Right forelimb (tissue), 1 donor: Measurements from ENCODE around the gene ADRM1.

Experiments used
- DNase-seq: peaks from one replicate; pipeline ENCODE4 v3.0.0-alpha.2; 2018

The ADRM1 gene

DNA sequence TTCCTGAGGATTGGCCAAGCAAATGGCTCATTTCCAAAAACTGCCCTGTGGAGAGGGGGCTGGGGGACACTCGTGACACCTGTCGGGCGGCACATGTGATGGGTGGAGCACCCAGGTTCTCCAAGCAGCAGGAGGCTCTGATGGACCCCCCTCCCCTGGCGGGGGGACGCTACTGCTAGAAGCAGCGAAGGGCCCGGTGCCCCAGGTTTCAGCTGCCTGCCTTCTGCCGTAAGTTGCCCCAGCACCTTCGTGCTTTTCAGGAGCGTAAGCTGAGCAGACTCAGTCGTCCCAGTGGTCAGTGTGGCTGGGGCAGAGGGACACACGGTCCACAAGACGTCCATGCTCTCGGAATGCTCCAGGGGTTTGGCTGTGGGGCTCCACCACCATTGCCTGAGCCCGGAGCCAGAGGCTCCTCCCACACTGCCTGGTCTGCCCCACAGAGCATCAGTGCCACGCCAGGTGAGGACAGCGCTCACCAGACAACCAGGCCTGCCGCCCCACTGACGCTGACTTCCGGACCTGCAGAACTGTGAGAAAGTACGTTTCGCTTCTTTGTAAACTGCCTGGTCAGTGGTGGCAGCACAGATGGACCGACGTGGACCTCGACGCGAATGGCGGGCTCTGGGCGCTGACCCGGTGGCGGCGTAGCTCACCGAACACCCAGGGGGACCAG is 4.1 kb upstream of the ADRM1 start:
- DNase-seq, result no peak

DNA sequence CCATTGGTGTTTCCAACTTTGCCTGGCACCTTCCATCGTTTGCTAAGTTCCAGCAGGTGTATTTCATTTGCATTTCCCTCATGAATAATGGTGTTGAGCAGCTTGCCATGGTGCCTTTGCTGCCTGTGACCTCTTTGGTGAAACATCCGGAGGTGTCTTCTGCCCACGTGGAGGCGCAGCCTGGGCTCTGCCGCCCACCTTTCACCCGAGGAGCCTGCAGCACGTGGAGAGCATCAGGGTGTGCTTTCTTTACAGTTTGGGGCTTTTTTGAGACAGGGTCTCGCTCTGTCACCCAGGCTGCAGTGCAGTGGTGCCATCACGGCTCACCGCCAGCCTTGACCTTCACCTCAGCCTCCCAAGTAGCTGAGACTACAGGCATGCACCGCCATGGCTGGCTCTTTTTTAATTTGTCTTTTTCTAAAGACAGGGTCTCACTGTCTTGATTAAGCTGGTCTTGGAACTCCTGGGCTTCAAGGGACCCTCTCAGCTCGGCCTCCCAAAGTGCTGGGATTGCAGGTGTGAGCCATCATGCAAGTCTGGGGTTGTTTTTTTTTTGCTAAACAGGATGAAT is 3.0 kb upstream of the ADRM1 start:
- no peak for DNase-seq

DNA sequence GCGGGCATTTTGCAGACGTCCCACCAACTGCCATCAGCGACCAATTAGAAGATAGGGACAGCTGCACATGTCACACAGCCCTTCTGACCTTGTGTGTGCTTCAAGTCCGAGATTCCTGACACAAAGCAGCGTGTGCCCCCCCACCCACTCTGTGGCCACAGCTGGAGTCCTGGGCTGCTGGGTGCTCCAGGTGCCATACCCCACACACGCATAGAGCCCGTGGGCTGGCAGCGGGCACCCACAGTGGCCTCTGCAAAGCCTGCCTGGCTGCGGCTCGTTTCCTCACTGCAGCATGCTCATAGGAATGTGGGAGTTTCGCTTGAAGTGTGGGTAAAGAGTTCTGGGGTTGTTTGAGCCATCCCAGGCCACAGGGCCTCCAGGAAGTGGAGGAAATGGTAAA is 2.5 kb upstream of the ADRM1 start:
- DNase-seq, result no peak

- no peak for DNase-seq
Observed at GRCh38 chr20:62301111-62301668, 1.6 kb upstream of the ADRM1 start.

DNA sequence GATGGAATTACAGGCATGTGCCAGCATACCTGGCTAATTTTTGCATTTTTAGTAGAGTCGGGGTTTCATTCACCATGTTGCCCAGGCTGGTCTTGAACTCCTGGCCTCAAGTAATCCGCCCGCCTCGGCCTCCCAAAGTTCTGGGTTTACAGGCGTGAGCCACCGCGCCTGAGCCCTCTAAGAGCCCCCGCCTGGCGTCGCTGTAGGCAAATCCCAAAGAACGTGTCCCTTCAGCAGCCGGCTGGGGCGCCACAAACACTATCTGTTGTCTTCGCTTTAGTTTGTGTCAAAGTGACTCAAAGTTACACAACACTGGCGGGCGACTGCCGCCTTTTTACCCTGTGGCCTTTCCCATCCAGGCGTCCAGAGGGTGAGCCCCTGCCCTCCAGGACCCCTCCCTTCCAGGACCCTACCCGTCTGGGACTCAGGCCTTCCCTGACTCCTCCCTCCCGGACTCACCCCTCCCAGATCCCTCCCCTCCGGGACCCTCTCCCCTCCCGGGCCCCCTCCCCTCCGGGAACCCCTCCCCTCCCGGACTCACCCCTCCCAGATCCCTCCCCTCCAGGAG is 940 bp upstream of the ADRM1 start:
- peak; percentile 90 for DNase-seq

DNA sequence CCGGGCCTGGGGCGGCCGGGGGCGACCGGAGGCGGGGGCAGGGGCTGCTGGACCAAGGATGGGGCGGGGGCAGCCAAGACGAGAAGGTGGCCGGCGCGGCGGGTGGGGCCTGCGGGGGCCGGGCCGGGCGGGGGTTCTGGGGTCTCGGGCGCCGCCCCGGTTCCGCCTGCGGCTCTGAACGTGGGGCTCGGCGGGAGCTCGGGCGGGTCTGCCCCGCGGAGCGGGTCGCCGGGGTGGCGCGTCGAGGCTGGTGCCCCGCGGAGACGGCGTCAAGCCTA is 204 bp downstream of the ADRM1 start:
- DNase-seq, result no peak

DNA sequence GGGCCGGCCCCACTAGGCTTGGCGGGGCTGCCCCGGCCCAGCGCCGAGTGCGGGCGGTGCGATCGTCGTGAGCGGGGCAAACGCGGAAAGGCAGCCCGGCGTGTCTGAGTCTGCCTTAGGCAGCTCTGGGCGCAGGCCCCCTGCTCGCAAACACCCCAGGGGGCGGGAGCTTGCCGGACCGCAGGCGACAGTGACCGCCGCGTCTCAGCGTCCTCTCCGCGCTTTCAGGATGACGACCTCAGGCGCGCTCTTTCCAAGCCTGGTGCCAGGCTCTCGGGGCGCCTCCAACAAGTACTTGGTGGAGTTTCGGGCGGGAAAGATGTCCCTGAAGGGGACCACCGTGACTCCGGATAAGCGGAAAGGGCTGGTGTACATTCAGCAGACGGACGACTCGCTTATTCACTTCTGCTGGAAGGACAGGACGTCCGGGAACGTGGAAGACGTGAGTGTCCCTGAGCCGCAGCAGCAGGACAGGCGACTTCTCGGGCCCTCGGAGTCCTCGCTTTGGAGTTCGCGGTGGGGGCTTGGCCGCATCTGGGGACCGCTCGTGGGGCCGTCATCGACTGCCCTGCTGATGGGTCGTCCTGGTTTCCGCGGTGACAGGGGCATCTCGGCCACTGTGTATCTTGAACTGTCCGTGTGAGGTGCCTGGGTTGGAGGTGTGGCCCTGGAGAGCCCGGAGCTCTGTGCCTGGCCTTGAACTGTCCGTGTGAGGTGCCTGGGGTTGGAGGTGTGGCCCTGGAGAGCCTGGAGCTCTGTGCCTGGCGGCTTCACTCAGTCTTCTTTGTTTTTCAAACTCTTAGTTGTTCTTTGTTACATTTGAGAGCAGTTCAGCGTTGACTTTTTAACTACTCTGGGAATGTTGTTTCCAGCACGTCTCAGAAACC is 786 bp downstream of the ADRM1 start:
- peak; percentile 58 for DNase-seq

- DNase-seq, result no peak
Observed at GRCh38 chr20:62304331-62305148, 1.7 kb downstream of the ADRM1 start.

DNA sequence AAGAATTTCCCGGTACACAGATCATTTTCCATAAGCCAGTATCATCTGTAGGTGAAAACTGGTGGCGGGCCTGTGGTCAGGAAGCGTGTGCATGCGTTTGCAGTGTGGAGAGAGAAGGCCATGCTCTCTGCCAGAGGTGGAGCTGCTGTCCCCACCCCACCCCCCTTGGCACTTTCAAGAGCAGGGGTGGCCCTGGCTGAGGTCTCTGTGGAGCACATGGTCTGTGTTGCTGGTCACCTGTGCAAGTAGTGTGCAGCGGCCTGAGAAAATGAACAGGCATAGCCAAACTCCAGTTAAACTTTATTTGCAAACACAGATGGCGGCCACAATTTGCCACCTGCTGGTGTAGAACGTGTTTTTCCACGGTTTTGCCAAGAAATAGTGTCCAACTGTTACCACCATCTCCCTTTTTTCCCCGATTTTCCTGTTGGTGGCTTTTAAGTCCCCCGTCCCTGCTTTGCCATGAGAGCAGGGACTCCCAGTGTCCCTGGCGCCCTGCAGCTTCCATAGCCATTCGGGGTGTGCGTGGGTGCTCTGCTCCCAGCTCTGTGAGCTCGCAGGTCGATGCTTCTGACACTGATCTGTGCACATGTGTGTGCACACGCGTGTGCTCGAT is 2.5 kb downstream of the ADRM1 start:
- no peak for DNase-seq

DNA sequence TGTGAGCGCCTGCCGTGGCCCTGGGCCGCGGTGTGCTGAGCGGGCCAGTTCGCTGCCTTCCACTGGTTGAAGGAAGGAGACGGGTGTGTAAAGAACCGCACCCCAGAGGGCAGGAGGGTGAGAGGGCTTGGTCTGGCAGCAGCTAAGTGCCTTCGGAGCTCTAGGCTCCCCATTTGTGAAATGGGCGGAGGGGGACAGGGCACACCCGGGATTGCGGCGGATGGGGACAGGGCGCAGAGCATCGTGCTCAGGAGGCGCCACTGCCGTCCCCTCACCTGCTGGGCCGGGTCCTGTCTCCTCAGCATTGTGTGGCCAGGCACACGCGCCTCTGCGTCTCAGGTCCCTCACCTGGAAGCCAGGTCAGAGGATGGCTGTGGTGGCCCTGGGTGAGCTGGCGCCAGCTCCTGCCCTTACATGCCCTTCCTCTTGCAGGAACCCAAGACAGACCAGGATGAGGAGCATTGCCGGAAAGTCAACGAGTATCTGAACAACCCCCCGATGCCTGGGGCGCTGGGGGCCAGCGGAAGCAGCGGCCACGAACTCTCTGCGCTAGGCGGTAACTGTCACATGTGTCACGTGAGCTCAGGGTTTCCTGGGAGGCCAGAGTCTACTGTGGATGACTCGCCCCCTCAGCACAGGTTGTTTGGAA is 3.1 kb downstream of the ADRM1 start:
- no peak for DNase-seq

DNA sequence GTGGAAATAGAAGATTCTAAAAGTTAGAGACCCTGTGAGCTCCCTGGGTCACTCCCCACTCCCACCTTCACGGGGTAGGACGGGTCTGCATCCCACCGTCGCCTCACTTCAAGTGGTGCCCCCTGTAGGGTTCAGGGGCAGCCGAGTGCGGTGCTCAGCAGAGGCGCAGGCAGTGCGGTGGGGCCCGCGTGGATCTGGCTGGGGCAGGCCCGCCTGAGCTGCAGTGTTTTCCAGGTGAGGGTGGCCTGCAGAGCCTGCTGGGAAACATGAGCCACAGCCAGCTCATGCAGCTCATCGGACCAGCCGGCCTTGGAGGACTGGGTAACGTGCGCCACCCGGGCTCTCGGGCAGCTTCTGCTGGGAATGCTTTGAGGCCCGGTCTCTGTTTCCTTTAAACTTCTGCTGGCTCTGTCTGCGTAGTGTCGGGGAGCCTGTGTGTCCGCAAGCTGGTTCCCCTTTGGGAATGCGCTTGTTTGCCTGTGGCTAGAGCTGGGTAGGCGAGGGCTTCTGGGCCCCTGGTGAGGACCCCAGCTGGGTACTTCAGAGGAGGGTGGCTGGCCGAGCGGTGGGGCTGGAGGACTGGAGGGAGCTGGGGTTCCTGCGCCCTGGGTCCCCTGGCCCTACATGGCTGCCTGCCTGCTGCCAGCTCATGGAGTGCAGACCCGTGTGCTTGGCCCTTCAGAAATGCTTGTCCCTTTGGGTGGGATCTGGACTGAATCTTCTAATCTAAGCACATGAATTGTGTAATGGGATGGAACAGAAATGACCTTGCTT is 3.8 kb downstream of the ADRM1 start:
- DNase-seq, result no peak

DNA sequence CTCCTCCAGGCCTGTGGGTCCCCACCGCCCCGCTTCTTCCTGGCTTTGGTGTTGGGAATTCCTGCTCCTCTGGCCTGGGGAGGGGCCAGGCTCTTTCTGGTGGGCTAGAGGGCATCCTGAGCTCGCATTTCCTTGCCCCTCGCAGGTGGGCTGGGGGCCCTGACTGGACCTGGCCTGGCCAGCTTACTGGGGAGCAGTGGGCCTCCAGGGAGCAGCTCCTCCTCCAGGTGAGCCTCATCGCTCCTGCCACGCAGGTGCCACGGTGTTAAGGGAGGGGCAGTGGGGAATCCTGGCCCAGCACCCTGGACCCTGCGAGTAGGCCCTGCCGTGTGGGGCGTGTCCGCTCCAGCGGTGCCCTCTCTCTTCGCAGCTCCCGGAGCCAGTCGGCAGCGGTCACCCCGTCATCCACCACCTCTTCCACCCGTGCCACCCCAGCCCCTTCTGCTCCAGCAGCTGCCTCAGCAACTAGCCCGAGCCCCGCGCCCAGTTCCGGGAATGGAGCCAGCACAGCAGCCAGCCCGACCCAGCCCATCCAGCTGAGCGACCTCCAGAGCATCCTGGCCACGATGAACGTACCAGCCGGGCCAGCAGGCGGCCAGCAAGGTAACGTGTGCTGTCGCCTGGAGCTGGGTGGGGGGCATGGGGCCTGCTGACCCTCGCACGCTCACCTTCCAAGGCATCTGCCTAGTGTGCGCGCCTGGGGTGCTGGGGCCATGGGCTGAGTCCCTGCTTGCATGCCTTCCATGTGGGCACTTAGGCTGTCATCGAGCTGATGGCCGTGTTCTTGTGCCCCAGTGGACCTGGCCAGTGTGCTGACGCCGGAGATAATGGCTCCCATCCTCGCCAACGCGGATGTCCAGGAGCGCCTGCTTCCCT is 4.7 kb downstream of the ADRM1 start:
- DNase-seq, result no peak

GRCh38 chr20:62308102-62308822 is 5.5 kb downstream of the ADRM1 start:
- no peak for DNase-seq

DNA sequence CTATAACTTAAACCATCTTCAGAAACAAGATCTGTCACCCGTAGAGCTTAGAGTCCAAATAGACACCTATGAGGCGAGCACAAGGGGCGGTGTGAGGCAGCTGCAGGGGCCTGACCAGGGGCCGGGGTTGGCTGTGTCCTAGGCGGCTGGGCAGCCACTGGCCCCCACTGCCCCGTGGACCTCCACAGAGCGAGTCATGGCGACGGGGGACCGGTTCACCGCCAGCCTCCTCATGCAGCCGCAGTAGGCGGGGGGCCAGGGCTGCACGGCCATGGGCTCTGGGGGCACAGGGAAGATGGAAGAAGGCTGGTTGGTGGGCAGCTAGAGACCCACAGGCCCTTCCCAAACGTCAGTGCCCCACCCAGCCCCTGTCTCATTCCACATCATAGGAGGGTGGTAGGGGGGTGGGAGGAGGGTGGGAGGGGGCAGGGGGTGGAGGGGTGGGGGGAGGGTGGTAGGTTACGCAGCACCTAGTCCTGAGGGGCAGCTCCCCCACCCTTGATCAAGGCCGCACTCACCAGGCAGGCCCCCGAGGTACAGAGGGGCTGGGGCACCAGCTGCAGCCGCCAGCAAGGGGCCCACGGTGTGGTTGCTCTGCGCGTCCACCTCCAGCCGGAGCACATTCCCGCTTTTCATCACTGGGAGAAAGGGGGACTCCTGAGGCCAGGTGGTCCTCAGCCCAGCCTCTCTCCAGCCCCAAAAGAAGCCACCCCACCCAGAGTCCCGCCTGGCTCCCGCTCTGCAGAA is 6.6 kb downstream of the ADRM1 start:
- DNase-seq, result no peak

DNA sequence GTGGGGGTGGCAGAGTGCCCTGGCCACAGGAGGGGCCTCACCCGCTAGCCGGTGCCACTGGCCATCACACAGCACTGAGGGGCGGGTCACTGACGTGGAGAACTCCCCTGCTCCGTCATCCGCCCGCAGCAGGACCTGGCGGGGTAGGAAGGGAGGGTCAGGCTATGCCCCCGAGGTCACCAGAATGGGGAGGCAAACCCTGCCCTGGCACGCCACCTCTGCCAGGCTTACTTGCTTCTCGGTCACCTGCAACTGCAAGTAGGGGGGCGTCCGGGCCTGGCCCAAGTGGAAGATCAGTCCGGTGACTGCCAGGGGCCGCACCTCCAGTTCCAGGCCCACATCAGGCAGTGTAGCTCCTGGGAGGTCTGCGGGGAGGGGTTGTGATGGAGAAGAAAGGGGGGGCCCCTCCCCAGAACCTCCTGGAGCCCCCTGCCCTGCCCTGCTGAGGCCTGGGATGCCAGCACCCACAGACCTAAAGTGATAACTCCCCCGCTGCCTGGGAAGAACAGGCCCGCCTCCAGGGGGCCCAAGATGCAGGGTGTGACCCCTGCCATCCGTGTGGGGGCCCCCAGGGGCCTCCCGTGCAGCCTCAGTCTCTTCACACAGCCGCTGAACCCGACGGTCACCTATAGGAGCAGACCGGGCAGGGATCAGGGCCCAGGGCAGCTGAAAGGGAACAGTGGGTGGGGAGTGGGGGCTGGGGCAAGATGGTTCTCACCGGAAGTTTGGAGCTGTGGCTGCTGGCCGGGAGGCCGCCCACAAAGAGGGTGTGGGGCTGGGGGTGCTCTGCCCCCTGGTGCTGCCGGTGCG is 7.4 kb downstream of the ADRM1 start:
- DNase-seq, result no peak

DNA sequence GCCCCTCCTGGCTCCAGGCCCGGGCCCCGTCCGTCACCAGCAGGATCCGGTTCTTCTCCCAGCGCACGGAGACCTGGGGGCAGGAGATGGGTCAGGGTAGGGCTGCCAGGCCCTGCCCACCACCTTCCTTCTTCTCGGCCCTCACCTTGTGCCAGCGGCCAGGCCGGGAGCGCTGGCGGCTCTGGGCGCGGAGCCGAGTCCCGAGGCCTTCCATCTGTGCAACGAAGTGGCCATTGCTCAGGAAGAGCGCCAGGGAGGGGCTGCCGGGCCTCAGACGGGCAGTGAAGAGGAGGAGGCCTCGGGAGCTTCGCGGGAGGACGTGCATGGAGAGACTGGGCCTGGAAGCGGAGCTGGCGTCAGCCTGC is 7.9 kb downstream of the ADRM1 start:
- no peak for DNase-seq

- DNase-seq, result no peak
Observed at GRCh38 chr20:62311150-62311549, 8.4 kb downstream of the ADRM1 start.
